Vagina (tissue), 2 donors: Measurements from ENCODE around the gene NFATC3. TPM values are rescaled to one million over a fixed set of nuclear protein-coding genes. Genes with fewer than 3 reads are reported as not detected.

Experiments used
- DNase-seq, 2 donors: peaks; one replicate each; pipeline ENCODE4 v3.0.0-alpha.2; 2017; ENCODE audit errors: extremely low spot score in 2 of 2
- H3K27ac ChIP-seq: fragments of 200-600 bp; sonication (generic); one replicate; pipeline ENCODE4 v1.5.1; 2019
- H3K27me3 ChIP-seq: fragments of 200-600 bp; sonication (generic); one replicate; pipeline ENCODE4 v1.5.1; 2019
- H3K36me3 ChIP-seq, 2 donors: fragments of 200-600 bp; sonication (generic); one replicate each; pipeline ENCODE4 v1.5.1; 2017 to 2019
- H3K4me1 ChIP-seq: fragments of 200-600 bp; sonication (generic); one replicate; pipeline ENCODE4 v1.5.1; 2019
- H3K4me3 ChIP-seq, 2 donors: fragments of 200-600 bp; sonication (generic); 1 replicate in 1 of 2; 2 replicates in 1 of 2; pipeline ENCODE4 v1.5.1; 2016 to 2019
- H3K9me3 ChIP-seq: fragments of 200-600 bp; sonication (generic); one replicate; pipeline ENCODE4 v1.5.1; 2019
- CTCF ChIP-seq, 3 experiments: fragments of 450-650 bp in 2 of 3; fragments of 200-600 bp in 1 of 3; sonication (generic) in 1 of 3; IDR thresholded peaks; one replicate each; pipeline ENCODE4 v1.5.1; 2017 to 2019; ENCODE audit warnings: antibody characterized with exemption in 3 of 3, mild to moderate bottlenecking in 2 of 3, moderate library complexity in 2 of 3
- POLR2A ChIP-seq, 2 donors: fragments of 450-650 bp; IDR thresholded peaks; one replicate each; pipeline ENCODE4 v1.6.1; 2017; ENCODE audit warnings: antibody characterized with exemption in 2 of 2, mild to moderate bottlenecking in 2 of 2, moderate library complexity in 2 of 2
- POLR2AphosphoS5 ChIP-seq, 2 donors: sonication (generic); formaldehyde crosslinking; IDR thresholded peaks; one replicate each; pipeline ENCODE4 v1.9.0; 2017; ENCODE audit warnings: antibody characterized with exemption in 2 of 2, mild to moderate bottlenecking in 2 of 2, low read depth in 1 of 2; ENCODE audit not compliant: insufficient read depth in 1 of 2
- intact Hi-C: fragments of 100-400 bp; cut with DNase I; formaldehyde crosslinking; loops from one replicate; pipeline ENCODE4 v1.15.1; 2023
- total RNA-seq: library from RNA; depleted of rRNA; stranded (reverse); fragments of >200 nt; gene quantifications from one replicate; pipeline ENCODE4 v1.2.3, GENCODE V29; 2016

NFATC3 gene
- total RNA-seq, result 51.8 TPM

DNA sequence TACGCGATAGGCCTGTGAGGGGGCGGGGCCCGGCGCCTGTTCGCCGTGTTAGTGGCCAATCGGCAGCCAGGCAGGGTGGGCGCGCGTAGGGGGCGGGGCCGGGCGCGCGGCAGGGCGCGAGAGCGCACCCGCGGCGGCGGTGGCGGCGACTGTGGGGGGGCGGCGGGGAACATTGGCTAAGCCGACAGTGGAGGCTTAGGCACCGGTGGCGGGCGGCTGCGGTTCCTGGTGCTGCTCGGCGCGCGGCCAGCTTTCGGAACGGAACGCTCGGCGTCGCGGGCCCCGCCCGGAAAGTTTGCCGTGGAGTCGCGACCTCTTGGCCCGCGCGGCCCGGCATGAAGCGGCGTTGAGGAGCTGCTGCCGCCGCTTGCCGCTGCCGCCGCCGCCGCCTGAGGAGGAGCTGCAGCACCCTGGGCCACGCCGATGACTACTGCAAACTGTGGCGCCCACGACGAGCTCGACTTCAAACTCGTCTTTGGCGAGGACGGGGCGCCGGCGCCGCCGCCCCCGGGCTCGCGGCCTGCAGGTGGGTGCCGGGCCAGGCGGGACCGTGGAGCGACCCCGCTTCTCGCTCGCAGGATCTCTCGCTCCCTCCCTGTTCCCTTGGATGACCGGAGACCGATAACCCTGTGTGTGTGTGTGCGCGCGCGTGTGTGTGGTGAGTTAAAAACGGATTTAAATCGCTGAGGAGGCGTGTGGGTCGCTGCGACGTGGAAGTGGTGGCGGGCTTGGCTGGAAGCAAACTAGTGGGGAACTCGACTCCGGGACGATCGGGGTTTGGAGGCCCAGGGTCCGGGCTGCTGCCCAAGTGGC lies at the start of gene NFATC3:
Gene NFATC3, plus strand, starts transcription at position 112 of the 813 bp plus-strand sequence. Its CDS starts 312 bp downstream, at position 424.
- peak in 1 of 2 donors; percentile 98 for DNase-seq
- no peaks in the 10 kb centered on the region for H3K36me3 ChIP-seq
- H3K27ac ChIP-seq, result peak within 1 kb of the TSS; percentile 99
- peaks cover 64% of the 10 kb centered on the region for H3K4me1 ChIP-seq
- peak within 1 kb of the TSS; percentile 94 to 98 for H3K4me3 ChIP-seq
- intact Hi-C loops, result no loop called here
- H3K9me3 ChIP-seq, result no peaks in the 10 kb centered on the region
- TF ChIP-seq POLR2AphosphoS5 (IDR thresholded peaks at IDR 0.05; ENCODE audit: insufficient read depth in 1 of 2, low read depth in 1 of 2), result no peak
- TF ChIP-seq POLR2A (IDR thresholded peaks at IDR 0.05), result peak in 1 of 2 donors; percentile 51
- H3K27me3 ChIP-seq, result no peaks in the 10 kb centered on the region

- no peak for DNase-seq
- Histone ChIP-seq H3K4me3 (no peak overlapping the region), H3K27ac (no peak overlapping the region), H3K27me3 (no peaks in the 10 kb centered on the region), H3K36me3 (no peaks in the 10 kb centered on the region), H3K4me1 (no peaks in the 10 kb centered on the region), H3K9me3 (no peaks in the 10 kb centered on the region)
- no peak for TF ChIP-seq CTCF (IDR thresholded peaks at IDR 0.05)
- no peak for TF ChIP-seq POLR2AphosphoS5 (IDR thresholded peaks at IDR 0.05; ENCODE audit: insufficient read depth in 1 of 2, low read depth in 1 of 2)
- no peak for TF ChIP-seq POLR2A (IDR thresholded peaks at IDR 0.05)
- intact Hi-C loops, result no loop called here
Measured at GRCh38 chr16:68037841-68038597, 47.2 kb upstream of the NFATC3 start.

GRCh38 chr16:68040506-68041288 lies 44.5 kb upstream of the NFATC3 start:
- no peaks in the 10 kb centered on the region for H3K9me3 ChIP-seq
- H3K4me1 ChIP-seq, result no peaks in the 10 kb centered on the region
- TF ChIP-seq POLR2A (IDR thresholded peaks at IDR 0.05) (no peak), POLR2AphosphoS5 (IDR thresholded peaks at IDR 0.05; ENCODE audit: insufficient read depth in 1 of 2, low read depth in 1 of 2) (peak in 1 of 2 donors; percentile 20), CTCF (IDR thresholded peaks at IDR 0.05) (peak; percentile 81 to 85 (median 85))
- H3K27ac ChIP-seq, result no peak overlapping the region
- no peak overlapping the region for H3K4me3 ChIP-seq
- intact Hi-C loops, result loop anchor here (10.0 kb wide), 1 partner anchor 226 kb away; no protein-coding TSS in a partner anchor
- no peaks in the 10 kb centered on the region for H3K36me3 ChIP-seq
- H3K27me3 ChIP-seq, result no peaks in the 10 kb centered on the region
- no peak for DNase-seq

GRCh38 chr16:68041783-68042182 lies 43.4 kb upstream of the NFATC3 start:
- Histone ChIP-seq H3K36me3 (no peaks in the 10 kb centered on the region), H3K27ac (no peak overlapping the region), H3K9me3 (no peaks in the 10 kb centered on the region), H3K27me3 (no peaks in the 10 kb centered on the region), H3K4me1 (no peaks in the 10 kb centered on the region), H3K4me3 (no peak overlapping the region)
- TF ChIP-seq CTCF (IDR thresholded peaks at IDR 0.05) (no peak), POLR2A (IDR thresholded peaks at IDR 0.05) (no peak), POLR2AphosphoS5 (IDR thresholded peaks at IDR 0.05; ENCODE audit: insufficient read depth in 1 of 2, low read depth in 1 of 2) (no peak)
- DNase-seq, result no peak
- intact Hi-C loops, result loop anchor here (10.0 kb wide), 1 partner anchor 227 kb away; no protein-coding TSS in a partner anchor

DNA sequence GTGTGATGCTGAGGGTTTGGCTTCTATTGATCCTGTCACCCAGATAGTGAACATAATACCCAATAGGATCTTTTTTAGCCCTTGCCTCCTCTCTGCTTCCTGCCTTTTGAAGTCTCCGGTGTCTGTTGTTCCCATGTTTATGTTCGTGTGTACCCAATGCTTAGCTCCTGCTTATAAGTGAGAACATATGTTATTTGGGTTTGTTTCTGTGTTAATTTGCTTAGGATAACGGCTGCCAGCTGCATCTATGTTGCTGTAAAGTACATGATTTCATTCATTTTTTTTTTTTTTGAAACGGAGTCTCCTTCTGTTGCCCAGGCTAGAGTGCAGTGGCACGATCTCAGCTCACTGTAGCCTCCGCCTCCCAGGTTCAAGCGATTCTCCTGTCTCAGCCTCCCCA lies 39.1 kb upstream of the NFATC3 start:
- Histone ChIP-seq H3K9me3 (no peaks in the 10 kb centered on the region), H3K27ac (no peak overlapping the region), H3K27me3 (no peaks in the 10 kb centered on the region), H3K4me3 (no peak overlapping the region), H3K36me3 (no peaks in the 10 kb centered on the region), H3K4me1 (no peaks in the 10 kb centered on the region)
- no peak for DNase-seq
- no peak for TF ChIP-seq POLR2A (IDR thresholded peaks at IDR 0.05)
- TF ChIP-seq CTCF (IDR thresholded peaks at IDR 0.05), result no peak
- no peak for TF ChIP-seq POLR2AphosphoS5 (IDR thresholded peaks at IDR 0.05; ENCODE audit: insufficient read depth in 1 of 2, low read depth in 1 of 2)
- intact Hi-C loops, result loop anchor here (10.0 kb wide), 1 partner anchor 231 kb away; no protein-coding TSS in a partner anchor
